Measurements from ENCODE around the gene CCIN. TPM values are rescaled to one million over a fixed set of nuclear protein-coding genes. Genes with fewer than 3 reads are reported as not detected.

CCIN gene
- total RNA-seq, 1 experiment from 2014 or later, result 0.20 TPM

DNA sequence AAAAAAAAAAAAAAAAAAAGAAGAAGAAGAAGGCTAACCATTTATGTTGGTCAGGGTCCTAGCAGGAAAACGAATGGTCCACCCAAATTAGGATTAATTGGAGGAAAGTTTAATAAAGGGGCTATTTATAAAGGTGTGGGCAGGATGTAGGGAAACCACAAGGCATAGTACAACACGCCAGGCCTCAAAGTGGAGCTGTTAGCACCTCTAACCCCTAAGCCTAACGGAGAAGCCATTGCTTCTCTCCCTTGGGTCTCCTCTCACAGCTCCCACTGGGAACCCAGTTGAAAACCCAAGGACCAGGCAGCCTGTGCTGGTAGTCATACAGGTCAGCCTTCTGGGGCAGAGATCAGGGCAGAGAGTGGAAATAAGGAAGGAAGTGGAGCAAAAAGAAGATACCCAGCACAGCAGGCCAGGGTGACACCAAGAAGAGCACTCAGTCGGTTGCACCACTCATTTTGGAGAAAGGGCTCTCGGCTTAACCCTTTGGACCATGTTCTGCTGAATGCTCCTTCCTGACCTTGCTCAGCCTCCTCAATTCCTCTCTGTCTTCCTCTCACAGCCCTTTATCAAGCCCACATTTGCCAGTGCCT, 41.4 kb upstream of the CCIN start:
- no TSS peak for BruUV-seq (replicated peaks)
- H3K36me3 ChIP-seq (ENCODE audit: control insufficient read depth in 1 of 2, insufficient read depth in 2 of 2, low read length in 2 of 2), result no peaks in the 10 kb centered on the region
- no peaks in the 10 kb centered on the region for H3K79me2 ChIP-seq (ENCODE audit: insufficient read depth, low read length)
- no peak overlapping the region for H3K27ac ChIP-seq (ENCODE audit: low read depth, low read length)
- no peak overlapping the region for H2AFZ ChIP-seq (ENCODE audit: low read depth, low read length, poor library complexity, severe bottlenecking)
- H3K4me1 ChIP-seq (ENCODE audit: control insufficient read depth in 1 of 2, insufficient read depth in 2 of 2, low read length in 2 of 2), result no peaks in the 10 kb centered on the region
- ATAC-seq, result no peak
- CTCF ChIA-PET, result no interaction called here
- H3K9ac ChIP-seq (ENCODE audit: low read length), result no peak overlapping the region
- no peak for DNase-seq (ENCODE audit: low read depth, low spot score)
- POLR2A ChIA-PET, result no interaction called here
- TF ChIP-seq CEBPB (IDR thresholded peaks at IDR 0.05; ENCODE audit: low read depth) (no peak), CTCF (IDR thresholded peaks at IDR 0.05 in 2 of 3, conservative IDR thresholded peaks at IDR 0.05 in 1 of 3; ENCODE audit: borderline replicate concordance in 1 of 3, insufficient read depth in 1 of 3, low read depth in 2 of 3, low read length in 2 of 3) (no peak), REST (IDR thresholded peaks at IDR 0.05; ENCODE audit: low read depth) (no peak), SRF (IDR thresholded peaks at IDR 0.05; ENCODE audit: low read depth) (no peak), EGR1 (IDR thresholded peaks at IDR 0.05; ENCODE audit: low read depth) (no peak), ZNF274 (IDR thresholded peaks at IDR 0.05; ENCODE audit: low read depth, low read length) (no peak), RAD21 (IDR thresholded peaks at IDR 0.05; ENCODE audit: low read depth) (no peak), ZFX (IDR thresholded peaks at IDR 0.05) (no peak), JUND (IDR thresholded peaks at IDR 0.05) (no peak), TCF7L2 (IDR thresholded peaks at IDR 0.05; ENCODE audit: borderline replicate concordance, extremely low read depth, insufficient read depth, insufficient read length) (no peak), SP1 (IDR thresholded peaks at IDR 0.05; ENCODE audit: low read depth) (no peak), EZH2phosphoT487 (IDR thresholded peaks at IDR 0.05; ENCODE audit: borderline replicate concordance) (no peak), ELF1 (IDR thresholded peaks at IDR 0.05; ENCODE audit: borderline replicate concordance, low read depth) (no peak), POLR2A (IDR thresholded peaks at IDR 0.05; ENCODE audit: borderline replicate concordance, extremely low read depth, insufficient read depth, insufficient read length) (no peak), SIN3A (IDR thresholded peaks at IDR 0.05; ENCODE audit: low read depth) (no peak), YY1 (IDR thresholded peaks at IDR 0.05; ENCODE audit: extremely low read depth, insufficient replicate concordance, low read depth, low read length) (no peak), EZH2 (IDR thresholded peaks at IDR 0.05) (no peak), CBX3 (IDR thresholded peaks at IDR 0.05; ENCODE audit: low read depth) (no peak)
- TF ChIP-seq, protein P1, sequence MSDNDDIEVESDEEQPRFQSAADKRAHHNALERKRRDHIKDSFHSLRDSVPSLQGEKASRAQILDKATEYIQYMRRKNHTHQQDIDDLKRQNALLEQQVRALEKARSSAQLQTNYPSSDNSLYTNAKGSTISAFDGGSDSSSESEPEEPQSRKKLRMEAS (IDR thresholded peaks at IDR 0.05), result no peak
- TF ChIP-seq, protein P2, sequence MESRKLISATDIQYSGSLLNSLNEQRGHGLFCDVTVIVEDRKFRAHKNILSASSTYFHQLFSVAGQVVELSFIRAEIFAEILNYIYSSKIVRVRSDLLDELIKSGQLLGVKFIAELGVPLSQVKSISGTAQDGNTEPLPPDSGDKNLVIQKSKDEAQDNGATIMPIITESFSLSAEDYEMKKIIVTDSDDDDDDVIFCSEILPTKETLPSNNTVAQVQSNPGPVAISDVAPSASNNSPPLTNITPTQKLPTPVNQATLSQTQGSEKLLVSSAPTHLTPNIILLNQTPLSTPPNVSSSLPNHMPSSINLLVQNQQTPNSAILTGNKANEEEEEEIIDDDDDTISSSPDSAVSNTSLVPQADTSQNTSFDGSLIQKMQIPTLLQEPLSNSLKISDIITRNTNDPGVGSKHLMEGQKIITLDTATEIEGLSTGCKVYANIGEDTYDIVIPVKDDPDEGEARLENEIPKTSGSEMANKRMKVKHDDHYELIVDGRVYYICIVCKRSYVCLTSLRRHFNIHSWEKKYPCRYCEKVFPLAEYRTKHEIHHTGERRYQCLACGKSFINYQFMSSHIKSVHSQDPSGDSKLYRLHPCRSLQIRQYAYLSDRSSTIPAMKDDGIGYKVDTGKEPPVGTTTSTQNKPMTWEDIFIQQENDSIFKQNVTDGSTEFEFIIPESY (IDR thresholded peaks at IDR 0.05; ENCODE audit: extremely low read depth, insufficient replicate concordance, low read length), result no peak
- H3K9me2 ChIP-seq (ENCODE audit: insufficient read depth), result no peaks in the 10 kb centered on the region
- H4K20me1 ChIP-seq (ENCODE audit: insufficient read depth), result no peaks in the 10 kb centered on the region
- no peaks in the 10 kb centered on the region for H3K27me3 ChIP-seq (ENCODE audit: insufficient read depth, low read length)
- no peak overlapping the region for H3K4me3 ChIP-seq (replicated peaks in 1 of 2; ENCODE audit: low read depth in 1 of 2, low read length in 2 of 2)
- H3K9me3 ChIP-seq (ENCODE audit: control insufficient read depth in 1 of 2, insufficient read depth in 1 of 2, low read depth in 1 of 2, low read length in 2 of 2), result no peaks in the 10 kb centered on the region
- no peak overlapping the region for H3K4me2 ChIP-seq (ENCODE audit: low read length)
- RAD21 ChIA-PET (ENCODE audit: low non-redundant PET in 1 of 2, low total read pairs in 2 of 2, uncharacterized antibody in 2 of 2, unreplicated experiment in 2 of 2), result no interaction called here
- intact Hi-C loops (cut with micrococcal nuclease), result no loop called here

All from HCT116 (cell line).